Measurements from ENCODE around the gene POC1A.
"Not testable (repeated sequence)": the region's sequence is repeated elsewhere in the genome, so short reads cannot be mapped to it uniquely, and the experiment has no call there.

POC1A gene

DNA sequence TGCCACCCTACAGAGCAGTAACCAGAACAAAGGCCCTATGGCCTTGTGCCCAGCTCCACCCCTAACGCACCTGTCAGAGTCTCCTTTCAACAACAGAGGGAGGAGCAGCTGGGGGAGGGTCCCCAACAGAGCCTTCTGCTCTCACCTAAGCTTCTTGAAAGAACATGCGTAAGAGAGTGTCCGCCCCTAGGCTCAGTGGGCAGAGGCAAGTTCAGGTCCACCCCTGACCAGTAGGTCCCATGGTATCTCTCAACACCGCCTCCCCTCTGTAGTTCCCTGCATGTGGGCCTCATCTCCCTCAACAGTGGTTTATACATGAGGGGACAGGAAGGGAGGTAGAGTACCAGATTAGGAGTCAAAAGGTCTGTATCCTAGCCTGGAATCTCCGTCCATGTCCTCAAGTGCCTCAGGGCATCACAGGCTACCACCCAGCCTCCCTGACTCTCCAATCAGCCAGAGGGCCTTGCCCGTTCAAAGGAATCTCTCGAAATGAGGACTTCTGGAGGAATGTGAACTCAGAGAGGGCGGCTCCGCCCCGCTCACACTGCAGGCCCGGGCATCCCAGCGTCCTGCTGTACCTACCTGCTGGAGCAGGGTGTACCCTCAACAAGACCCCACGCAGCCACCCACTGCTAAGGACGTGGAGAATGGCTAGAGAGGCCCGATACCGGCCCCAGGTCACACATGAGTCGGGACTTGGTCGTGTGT lies 680 bp downstream of the POC1A start:
- Mint-ChIP-seq H3K9me3 (no peaks in the 10 kb centered on the region), H3K36me3 (ENCODE audit: insufficient read depth) (peaks cover 12% of the 10 kb centered on the region), H3K27me3 (no peaks in the 10 kb centered on the region), H3K4me1 (ENCODE audit: low read depth in 2 of 2) (peaks cover 4 to 10% of the 10 kb centered on the region in 2 donors), H3K27ac (peak overlapping the region; percentile 89 to 93), H3K4me3 (peak overlapping the region; percentile 92 to 95)
- peak in 1 of 3 experiments; percentile 3 for DNase-seq
- ATAC-seq (replicated peaks), result no peak

DNA sequence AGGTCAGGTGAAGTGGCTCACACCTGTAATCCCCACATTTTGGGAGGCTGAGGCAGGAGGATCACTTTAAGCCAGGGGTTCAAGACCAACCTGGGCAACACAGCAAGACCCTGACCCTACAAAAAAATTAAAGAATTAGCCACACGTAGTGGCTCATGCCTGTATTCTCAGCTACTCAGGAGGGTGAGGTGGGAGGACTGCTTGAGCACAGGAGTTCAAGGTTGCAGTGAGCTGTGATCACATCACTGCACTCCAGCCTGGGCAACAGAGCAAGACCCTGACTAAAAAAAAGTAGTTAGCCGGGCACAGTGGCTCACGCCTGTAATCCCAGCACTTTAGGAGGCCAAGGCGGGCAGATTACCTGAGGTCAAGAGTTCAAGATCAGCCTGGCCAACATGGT lies 2.2 kb downstream of the POC1A start:
- not testable (repeated sequence) for H3K4me3 Mint-ChIP-seq; H3K27me3 Mint-ChIP-seq; DNase-seq; H3K27ac Mint-ChIP-seq; H3K9me3 Mint-ChIP-seq; ATAC-seq (replicated peaks)
- Mint-ChIP-seq H3K36me3 (ENCODE audit: insufficient read depth) (peaks cover 12% of the 10 kb centered on the region), H3K4me1 (ENCODE audit: low read depth in 2 of 2) (peaks cover 4 to 10% of the 10 kb centered on the region in 2 donors)

DNA sequence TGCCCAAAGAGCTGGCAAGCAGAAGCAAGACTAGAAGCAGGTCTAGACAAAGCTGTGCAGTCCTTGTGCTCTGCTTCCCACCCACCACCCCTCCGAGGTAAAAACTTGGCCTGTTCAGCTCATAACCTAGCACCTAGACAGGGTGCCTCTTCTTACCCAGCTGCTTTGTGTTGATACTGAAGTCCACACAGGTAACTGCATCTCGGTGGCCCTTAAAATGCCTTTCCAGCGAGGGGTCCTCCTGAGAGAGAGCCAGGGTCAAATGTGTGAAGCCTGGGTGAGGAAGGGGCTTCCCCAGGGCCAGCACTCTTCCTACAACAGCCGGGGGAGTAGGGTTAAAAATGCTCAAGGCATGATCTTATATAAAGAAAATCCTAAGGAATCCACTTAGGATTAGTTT lies 3.4 kb downstream of the POC1A start:
- Mint-ChIP-seq H3K9me3 (no peaks in the 10 kb centered on the region), H3K4me1 (ENCODE audit: low read depth in 2 of 2) (peaks cover 4 to 10% of the 10 kb centered on the region in 2 donors), H3K4me3 (no peak overlapping the region), H3K27ac (no peak overlapping the region), H3K36me3 (ENCODE audit: insufficient read depth) (peaks cover 12% of the 10 kb centered on the region), H3K27me3 (no peaks in the 10 kb centered on the region)
- DNase-seq (no peak), ATAC-seq (replicated peaks) (no peak)

DNA sequence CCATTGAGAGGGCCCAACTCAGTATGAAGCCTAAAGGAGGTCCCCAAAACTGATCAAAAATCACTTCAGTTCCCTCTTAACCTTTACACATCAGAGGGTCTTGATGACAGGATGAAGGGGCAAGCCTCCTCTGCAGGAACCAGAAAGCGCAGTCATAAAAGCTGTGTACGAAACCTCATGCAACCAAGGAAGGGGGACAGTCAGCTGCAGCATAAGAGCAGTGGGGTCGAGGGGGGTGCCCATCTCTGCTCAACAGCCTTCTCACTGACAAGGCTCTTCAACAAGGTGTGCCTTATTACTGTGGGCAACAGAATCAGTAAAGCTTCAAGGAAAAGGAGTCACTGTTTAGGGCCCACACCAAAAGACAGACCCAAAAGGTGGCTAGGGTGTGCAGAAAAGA lies 3.9 kb downstream of the POC1A start:
- Mint-ChIP-seq H3K27me3 (no peaks in the 10 kb centered on the region), H3K4me3 (no peak overlapping the region), H3K9me3 (no peaks in the 10 kb centered on the region), H3K27ac (no peak overlapping the region), H3K36me3 (ENCODE audit: insufficient read depth) (peaks cover 12% of the 10 kb centered on the region), H3K4me1 (ENCODE audit: low read depth in 2 of 2) (peaks cover 4 to 10% of the 10 kb centered on the region in 2 donors)
- ATAC-seq (replicated peaks) (no peak), DNase-seq (no peak)

DNA sequence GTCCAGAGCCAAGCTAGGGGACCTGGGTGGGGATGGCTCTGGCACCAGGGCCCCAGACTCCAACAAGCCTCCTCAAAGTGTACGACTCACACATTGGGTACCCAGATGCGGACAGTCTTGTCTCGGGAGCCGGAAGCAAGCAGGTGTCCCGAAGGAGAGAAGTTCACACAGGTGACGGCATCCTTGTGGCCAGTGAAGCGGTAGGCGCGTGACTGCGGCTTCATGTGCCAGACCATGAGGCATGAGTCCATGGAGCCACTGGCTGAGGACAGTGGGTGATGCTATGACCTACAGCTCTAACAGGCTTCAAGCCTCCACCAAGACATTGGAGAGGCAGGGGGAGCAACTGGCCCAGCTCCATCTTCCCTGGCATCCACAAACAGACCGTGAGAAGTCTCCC lies 4.5 kb downstream of the POC1A start:
- no peak overlapping the region for H3K27ac Mint-ChIP-seq
- no peaks in the 10 kb centered on the region for H3K27me3 Mint-ChIP-seq
- peaks cover 8% of the 10 kb centered on the region for H3K36me3 Mint-ChIP-seq (ENCODE audit: insufficient read depth)
- DNase-seq (no peak), ATAC-seq (replicated peaks) (no peak)
- peaks cover 1 to 6% of the 10 kb centered on the region in 2 donors for H3K4me1 Mint-ChIP-seq (ENCODE audit: low read depth in 2 of 2)
- H3K4me3 Mint-ChIP-seq, result no peak overlapping the region
- no peaks in the 10 kb centered on the region for H3K9me3 Mint-ChIP-seq

DNA sequence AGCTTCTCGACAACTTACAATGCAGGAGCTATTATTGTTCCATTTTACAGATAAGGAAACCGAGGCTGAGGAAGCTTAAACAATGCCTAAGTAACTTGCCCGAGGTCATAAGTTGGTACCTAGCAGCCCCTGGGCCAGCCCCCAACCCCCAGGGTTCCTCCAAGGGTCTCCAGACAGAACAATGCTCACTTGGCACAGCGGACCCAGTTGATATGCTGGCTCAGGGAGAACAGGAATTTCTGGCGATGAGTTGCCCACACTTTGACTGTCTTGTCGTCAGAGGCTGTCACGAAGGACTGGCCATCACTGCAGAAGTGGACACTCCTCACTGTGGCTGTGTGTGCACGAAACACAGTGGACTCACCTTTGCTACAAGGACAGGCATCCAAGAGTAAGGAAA lies 5.2 kb downstream of the POC1A start:
- no peaks in the 10 kb centered on the region for H3K9me3 Mint-ChIP-seq
- H3K27me3 Mint-ChIP-seq, result no peaks in the 10 kb centered on the region
- peaks cover 3% of the 10 kb centered on the region for H3K36me3 Mint-ChIP-seq (ENCODE audit: insufficient read depth)
- DNase-seq (no peak), ATAC-seq (replicated peaks) (no peak)
- H3K27ac Mint-ChIP-seq, result no peak overlapping the region
- peaks cover 6 to 8% of the 10 kb centered on the region in 2 donors for H3K4me1 Mint-ChIP-seq (ENCODE audit: low read depth in 2 of 2)
- H3K4me3 Mint-ChIP-seq, result no peak overlapping the region

DNA sequence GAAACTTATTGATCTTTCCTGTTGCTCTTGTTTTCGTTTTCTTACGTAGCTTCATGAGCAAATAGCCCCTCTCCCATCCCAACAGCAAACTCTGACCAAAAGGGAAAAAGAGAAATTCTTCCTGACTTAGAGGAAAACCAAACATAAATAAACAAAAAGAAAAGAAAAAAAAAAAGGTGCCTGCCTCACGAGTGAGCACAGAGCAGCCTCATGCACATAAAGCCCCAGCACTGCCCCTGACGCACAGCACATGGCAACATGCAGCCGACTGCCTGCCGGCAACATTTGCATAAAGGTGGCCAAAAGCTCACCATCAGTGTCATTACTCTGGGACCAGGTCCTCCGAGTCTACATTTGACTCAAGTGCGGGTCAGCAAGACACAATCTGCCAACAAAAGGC lies 6.4 kb downstream of the POC1A start:
- Mint-ChIP-seq H3K4me3 (no peak overlapping the region), H3K36me3 (ENCODE audit: insufficient read depth) (peaks cover 8% of the 10 kb centered on the region), H3K27ac (no peak overlapping the region), H3K27me3 (no peaks in the 10 kb centered on the region), H3K9me3 (no peaks in the 10 kb centered on the region), H3K4me1 (ENCODE audit: low read depth in 2 of 2) (peaks cover 8 to 11% of the 10 kb centered on the region in 2 donors)
- DNase-seq (no peak), ATAC-seq (replicated peaks) (no peak)

DNA sequence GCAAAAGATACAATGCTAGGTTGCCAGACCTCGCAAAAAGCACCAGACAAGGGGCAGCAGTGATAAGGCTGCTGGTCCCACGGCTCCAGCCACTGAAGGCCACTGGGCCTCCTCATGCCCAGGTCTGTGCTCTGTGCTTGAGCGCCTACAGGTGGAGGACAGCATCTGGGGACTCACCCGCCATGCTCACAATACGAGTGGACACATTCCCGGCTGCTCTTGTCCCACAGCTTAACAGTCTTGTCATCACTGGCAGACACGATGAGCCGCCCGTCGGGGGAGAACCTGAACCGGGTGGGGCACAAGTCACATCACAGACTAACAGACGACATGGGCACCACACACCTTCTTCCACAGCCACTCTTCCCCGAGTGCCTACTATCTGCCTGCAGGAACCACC lies 7.4 kb downstream of the POC1A start:
- ATAC-seq (replicated peaks), result no peak
- Mint-ChIP-seq H3K27me3 (no peaks in the 10 kb centered on the region), H3K36me3 (ENCODE audit: insufficient read depth) (peaks cover 8% of the 10 kb centered on the region), H3K4me1 (ENCODE audit: low read depth in 2 of 2) (peaks cover 8 to 11% of the 10 kb centered on the region in 2 donors), H3K4me3 (no peak overlapping the region), H3K27ac (no peak overlapping the region), H3K9me3 (no peaks in the 10 kb centered on the region)
- DNase-seq, result no peak

DNA sequence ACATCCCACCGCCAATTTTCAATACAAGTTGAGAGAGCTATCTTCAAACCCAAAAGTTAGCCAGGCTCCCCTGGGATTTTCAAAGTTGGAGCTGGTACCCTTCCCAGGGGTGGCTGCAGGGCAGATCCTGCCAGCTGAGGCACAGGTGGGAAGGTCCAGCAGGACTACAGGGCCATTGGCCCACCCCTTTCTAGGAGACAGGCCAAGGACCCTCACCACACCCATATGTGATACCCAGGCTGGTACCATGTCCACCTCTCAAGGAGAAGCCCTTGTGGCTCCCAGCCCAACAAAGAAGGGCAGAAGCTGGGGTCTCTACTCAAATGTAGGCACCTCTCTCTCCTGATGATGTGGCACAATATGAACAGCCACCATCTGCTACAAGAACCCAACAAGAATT lies 8.0 kb downstream of the POC1A start:
- Mint-ChIP-seq H3K36me3 (ENCODE audit: insufficient read depth) (peaks cover 8% of the 10 kb centered on the region), H3K27me3 (no peaks in the 10 kb centered on the region), H3K4me3 (no peak overlapping the region), H3K27ac (no peak overlapping the region), H3K9me3 (no peaks in the 10 kb centered on the region), H3K4me1 (ENCODE audit: low read depth in 2 of 2) (peaks cover 8 to 11% of the 10 kb centered on the region in 2 donors)
- no peak for ATAC-seq (replicated peaks)
- no peak for DNase-seq

DNA sequence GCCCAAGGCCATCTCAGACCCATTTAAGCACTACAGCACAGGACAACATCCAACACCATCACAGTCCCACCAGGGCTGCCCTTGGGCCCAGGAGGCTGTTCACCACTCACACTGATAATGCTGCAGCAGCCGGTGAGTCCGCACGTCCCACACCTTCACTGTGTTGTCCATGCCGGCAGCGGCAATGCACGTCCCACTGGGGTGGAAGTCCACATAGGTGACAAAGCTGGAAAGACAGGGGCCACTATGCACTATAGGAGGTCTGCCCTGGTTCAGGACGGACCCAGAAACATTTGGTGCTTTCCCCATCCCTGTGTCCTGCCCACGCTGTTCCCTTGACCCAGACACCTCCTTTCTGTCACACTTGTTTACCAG lies 8.5 kb downstream of the POC1A start:
- no peak overlapping the region for H3K27ac Mint-ChIP-seq
- no peak for DNase-seq
- H3K4me1 Mint-ChIP-seq (ENCODE audit: low read depth in 2 of 2), result peaks cover 8 to 11% of the 10 kb centered on the region in 2 donors
- H3K27me3 Mint-ChIP-seq, result no peaks in the 10 kb centered on the region
- no peaks in the 10 kb centered on the region for H3K9me3 Mint-ChIP-seq
- no peak for ATAC-seq (replicated peaks)
- H3K4me3 Mint-ChIP-seq, result no peak overlapping the region
- H3K36me3 Mint-ChIP-seq (ENCODE audit: insufficient read depth), result peaks cover 8% of the 10 kb centered on the region

DNA sequence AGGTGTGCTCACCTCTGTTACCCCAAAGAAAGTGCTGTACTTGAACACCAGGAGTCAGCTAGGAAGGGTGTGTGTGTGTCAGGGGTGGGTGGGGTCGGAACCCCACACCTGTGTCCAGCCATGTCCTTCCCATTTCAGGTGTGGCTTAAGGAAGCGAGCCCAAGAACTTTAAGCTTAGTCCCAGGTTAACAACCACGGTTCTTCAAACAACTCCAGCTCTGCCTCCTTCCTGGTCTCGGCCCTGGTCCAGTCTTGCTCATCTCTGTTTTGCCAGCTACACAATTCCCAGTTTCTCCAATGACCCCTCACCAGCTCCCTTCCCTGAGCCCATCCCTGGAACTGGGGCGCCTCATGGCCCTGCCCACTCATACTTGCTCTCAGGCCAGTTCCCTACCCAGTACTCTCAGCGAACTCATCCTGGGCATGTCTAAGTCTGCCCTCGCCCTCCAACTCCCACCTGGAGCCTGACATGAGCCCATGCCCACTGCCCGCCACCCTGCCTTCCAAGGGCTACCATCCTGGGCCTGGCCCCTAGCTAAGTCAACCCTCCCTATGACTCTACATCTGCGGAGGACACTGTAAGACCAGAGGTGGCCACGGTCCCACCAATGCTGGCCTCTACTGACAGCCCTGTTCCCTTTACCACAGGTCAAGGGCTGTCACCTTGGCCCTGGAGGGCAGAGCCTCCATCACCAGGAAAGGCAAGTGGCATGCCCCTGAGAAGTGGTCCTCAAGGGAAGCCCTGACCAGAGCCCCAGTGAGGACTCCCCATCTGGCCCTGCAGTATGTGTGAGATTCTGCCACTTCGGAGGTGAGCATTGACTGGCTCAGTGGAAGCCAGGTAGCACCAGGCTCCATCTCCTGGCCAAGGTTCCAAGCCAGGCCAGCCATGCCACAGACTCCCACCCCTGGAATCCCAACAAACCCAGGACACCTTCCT lies 9.2 kb downstream of the POC1A start:
- Mint-ChIP-seq H3K9me3 (no peaks in the 10 kb centered on the region), H3K27ac (no peak overlapping the region), H3K36me3 (ENCODE audit: insufficient read depth) (peaks cover 8% of the 10 kb centered on the region), H3K27me3 (no peaks in the 10 kb centered on the region), H3K4me1 (ENCODE audit: low read depth in 2 of 2) (peaks cover 8 to 11% of the 10 kb centered on the region in 2 donors), H3K4me3 (no peak overlapping the region)
- no peak for ATAC-seq (replicated peaks)
- DNase-seq, result no peak

DNA sequence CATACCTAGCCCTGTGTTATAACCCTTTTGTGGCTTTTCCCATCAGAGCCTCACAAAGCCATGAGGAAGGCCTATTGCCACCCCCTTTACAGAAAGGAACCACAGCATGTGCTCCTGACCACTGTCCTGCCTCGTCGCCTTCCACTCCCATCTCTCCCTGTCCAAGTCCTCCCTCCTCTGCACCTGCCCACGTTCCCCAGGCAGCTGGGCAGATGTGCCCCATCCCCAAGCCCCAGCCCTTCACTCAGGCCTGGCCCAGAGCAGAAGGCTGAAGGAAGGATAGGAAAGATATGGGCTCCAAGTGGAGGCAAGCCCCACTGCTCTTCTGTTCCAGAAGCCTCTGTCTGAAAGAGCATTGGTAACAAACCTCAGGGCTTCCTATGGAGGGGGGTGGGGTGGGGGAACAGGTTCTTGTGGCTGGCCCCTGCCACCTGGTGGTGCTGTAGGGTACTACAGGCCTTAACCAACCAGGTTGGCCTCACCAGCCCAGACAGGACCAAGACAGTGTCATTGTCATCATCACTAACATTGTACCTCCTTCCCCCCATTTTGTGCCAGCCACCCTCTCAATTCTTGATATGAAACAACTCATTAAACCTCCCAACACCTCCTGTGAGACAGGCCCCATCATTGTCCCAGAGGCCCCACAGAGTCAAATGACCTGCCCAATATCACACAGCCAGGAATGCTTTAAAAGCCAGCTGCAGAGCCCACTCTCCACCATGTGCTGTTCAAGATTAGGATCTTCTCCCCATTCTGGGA lies 10.0 kb downstream of the POC1A start:
- peaks cover 8 to 11% of the 10 kb centered on the region in 2 donors for H3K4me1 Mint-ChIP-seq (ENCODE audit: low read depth in 2 of 2)
- H3K9me3 Mint-ChIP-seq, result no peaks in the 10 kb centered on the region
- H3K27ac Mint-ChIP-seq, result peak overlapping the region in 1 of 2 donors; percentile 60
- no peak overlapping the region for H3K4me3 Mint-ChIP-seq
- DNase-seq, result peak; percentile 83 to 84 (median 83)
- no peaks in the 10 kb centered on the region for H3K27me3 Mint-ChIP-seq
- peaks cover 7% of the 10 kb centered on the region for H3K36me3 Mint-ChIP-seq (ENCODE audit: insufficient read depth)
- ATAC-seq (replicated peaks), result peak; percentile 99

DNA sequence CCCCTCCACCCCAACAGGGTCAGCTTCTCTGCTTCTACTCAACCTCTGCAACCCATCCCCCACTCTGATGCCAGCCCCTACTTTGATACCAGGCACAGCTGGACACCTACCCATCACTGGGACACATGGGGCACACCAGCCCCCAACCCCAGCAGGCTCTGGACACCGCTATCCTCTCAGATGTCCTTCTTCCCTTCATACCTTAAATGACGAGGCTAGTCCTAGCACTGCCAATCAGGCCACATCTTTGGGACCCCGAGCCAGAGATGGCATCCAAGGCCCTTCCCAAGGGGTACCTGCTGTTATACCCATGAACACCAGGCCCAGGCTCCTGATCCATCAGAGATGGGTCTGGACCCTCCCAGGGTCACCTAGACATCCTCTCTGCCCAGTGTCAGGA lies 10.6 kb downstream of the POC1A start:
- DNase-seq, result no peak
- no peaks in the 10 kb centered on the region for H3K27me3 Mint-ChIP-seq
- H3K9me3 Mint-ChIP-seq, result no peaks in the 10 kb centered on the region
- peak overlapping the region in 1 of 2 donors; percentile 60 for H3K27ac Mint-ChIP-seq
- H3K4me1 Mint-ChIP-seq (ENCODE audit: low read depth in 2 of 2), result peaks cover 8 to 11% of the 10 kb centered on the region in 2 donors
- H3K36me3 Mint-ChIP-seq (ENCODE audit: insufficient read depth), result peaks cover 5% of the 10 kb centered on the region
- H3K4me3 Mint-ChIP-seq, result no peak overlapping the region
- ATAC-seq (replicated peaks), result no peak
